Lower leg skin (tissue), 3 donors: ENCODE measurements around the gene SULF2.

Experiments used
- POLR2A ChIP-seq, 2 donors: fragments of 450-650 bp; IDR thresholded peaks; one replicate each; pipeline ENCODE4 v1.6.1; 2016 to 2017; ENCODE audit warnings: antibody characterized with exemption in 2 of 2, mild to moderate bottlenecking in 1 of 2, moderate library complexity in 1 of 2
- TF ChIP-seq, protein P1 (sequence below), 3 donors: fragments of 450-650 bp; IDR thresholded peaks; one replicate each; pipeline ENCODE4 v1.5.1; 2016; ENCODE audit warnings: antibody characterized with exemption in 3 of 3, mild to moderate bottlenecking in 3 of 3, moderate library complexity in 2 of 3

DNA sequence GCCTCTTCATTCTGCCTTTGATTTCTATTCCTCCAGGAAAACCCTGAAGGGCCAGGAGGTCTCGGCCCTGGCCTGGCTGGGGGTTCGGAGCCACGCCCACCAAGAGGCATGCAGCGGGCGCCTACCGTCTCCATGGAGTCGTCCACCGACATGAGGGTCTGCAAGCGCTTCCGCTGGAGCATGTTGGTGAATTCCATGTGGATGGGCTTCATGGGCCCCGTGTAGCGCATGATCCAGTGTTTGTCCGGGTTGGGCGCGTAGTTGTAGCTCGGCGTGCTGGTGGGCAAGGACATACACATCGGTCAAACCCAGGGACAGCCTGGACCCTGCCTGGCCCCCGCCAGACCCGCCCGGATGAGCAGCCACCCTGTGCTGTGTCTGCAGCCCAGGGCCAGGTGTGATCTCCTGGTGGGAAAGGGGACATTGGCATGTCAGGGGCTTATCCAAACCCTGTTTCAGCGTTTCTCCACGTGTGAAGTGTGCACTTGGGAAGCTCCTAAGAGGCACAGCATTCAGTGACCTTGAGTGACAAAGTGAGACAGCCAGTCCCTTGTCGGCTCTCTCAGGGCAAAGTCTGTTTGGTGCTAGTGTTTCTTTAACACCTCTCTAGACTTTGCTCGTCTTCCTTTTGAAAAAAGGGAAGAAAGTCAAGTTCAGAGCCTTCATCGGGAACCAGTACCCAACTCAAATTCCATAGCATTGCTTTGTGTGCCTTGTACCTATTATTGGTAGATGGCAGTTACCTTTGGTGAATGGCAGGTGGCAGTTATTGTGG, 100.8 kb downstream of the SULF2 start:
- TF ChIP-seq, protein P1, sequence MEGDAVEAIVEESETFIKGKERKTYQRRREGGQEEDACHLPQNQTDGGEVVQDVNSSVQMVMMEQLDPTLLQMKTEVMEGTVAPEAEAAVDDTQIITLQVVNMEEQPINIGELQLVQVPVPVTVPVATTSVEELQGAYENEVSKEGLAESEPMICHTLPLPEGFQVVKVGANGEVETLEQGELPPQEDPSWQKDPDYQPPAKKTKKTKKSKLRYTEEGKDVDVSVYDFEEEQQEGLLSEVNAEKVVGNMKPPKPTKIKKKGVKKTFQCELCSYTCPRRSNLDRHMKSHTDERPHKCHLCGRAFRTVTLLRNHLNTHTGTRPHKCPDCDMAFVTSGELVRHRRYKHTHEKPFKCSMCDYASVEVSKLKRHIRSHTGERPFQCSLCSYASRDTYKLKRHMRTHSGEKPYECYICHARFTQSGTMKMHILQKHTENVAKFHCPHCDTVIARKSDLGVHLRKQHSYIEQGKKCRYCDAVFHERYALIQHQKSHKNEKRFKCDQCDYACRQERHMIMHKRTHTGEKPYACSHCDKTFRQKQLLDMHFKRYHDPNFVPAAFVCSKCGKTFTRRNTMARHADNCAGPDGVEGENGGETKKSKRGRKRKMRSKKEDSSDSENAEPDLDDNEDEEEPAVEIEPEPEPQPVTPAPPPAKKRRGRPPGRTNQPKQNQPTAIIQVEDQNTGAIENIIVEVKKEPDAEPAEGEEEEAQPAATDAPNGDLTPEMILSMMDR (IDR thresholded peaks at IDR 0.05) = no peak
- no peak for TF ChIP-seq POLR2A (IDR thresholded peaks at IDR 0.05)
